ENCODE results near the gene EIF1.

DNA sequence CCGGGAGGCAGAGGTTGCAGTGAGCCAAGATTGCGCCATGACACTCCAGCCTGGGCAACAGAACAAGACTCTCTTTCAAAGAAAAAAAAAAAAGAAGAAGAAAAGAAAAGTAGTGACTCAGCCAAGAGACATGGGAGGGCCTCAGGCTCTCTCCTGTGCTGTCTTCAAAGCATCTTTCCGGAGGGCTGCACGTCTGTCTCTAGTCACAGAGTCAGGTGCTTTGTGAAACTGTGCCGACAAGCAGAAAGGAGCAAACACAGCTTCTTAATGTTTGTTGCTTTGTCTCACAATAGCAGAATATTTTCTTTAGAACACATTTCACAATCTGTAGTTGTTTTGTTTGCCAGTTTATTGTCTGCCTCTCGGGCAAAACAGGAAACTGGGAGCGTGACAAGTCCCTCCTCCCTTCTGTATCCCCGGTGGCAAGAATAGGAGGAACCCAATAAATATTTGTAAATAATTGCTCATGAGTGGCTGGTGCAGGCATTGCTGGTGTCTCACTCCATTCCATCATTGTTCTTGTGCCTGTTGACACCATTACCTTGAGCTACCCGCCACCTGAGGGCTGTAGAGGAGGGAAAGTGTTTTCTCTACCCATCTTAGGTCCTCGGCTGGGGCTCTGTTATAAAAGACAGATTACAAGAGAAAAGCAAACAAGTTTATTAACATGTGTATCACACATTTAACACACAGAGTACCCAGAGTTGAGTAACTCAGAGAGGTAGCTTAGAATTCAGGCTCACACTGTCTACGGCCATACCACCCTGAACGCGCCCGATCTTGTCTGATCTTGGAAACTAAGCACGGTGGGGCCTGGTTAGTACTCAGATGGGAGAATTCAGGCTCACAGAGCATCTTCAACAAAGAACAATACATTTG is 29.0 kb downstream of the EIF1 start:
- TF ChIP-seq GATA2 (IDR thresholded peaks at IDR 0.05; ENCODE audit: low read depth, low read length) = no peak
- TF ChIP-seq GATA3 (IDR thresholded peaks at IDR 0.05; ENCODE audit: low read depth, low read length) = no peak

All from SH-SY5Y (cell line).